Adrenal gland (tissue), 12 donors: ENCODE data around the gene SMARCD3. TPM values are rescaled to one million over a fixed set of nuclear protein-coding genes. Genes with fewer than 3 reads are reported as not detected.
A peak's percentile ranks its signal among the peaks of the same experiment; 100 is the strongest.

Experiments
- DNase-seq, 7 donors: peaks; one replicate each; pipeline ENCODE4 v3.0.0-alpha.2; 2019 to 2020
- H3K27ac ChIP-seq, 5 donors: fragments of 200-600 bp; sonication (generic) in 4 of 5; 1 replicate in 3 of 5; 2 replicates in 2 of 5; pipeline versions ENCODE4 v1.5.1 to v1.8.0; 2016 to 2020; ENCODE audit warnings: mild to moderate bottlenecking in 1 of 5
- H3K27me3 ChIP-seq: fragments of 200-600 bp; 2 replicates; pipeline ENCODE4 v1.8.0; 2021
- H3K36me3 ChIP-seq, 2 donors: fragments of 200-600 bp; replicated peaks in 1 of 2; 1 replicate in 1 of 2; 2 replicates in 1 of 2; pipeline versions ENCODE4 v1.5.1 to v1.8.0; 2018 to 2022
- H3K4me1 ChIP-seq, 2 donors: fragments of 200-600 bp; replicated peaks in 1 of 2; 1 replicate in 1 of 2; 2 replicates in 1 of 2; pipeline versions ENCODE4 v1.5.1 to v1.8.0; 2018 to 2021
- H3K4me3 ChIP-seq, 4 donors: fragments of 200-600 bp; sonication (generic) in 3 of 4; one replicate each; pipeline ENCODE4 v1.5.1; 2016 to 2018
- H3K9me3 ChIP-seq, 3 donors: fragments of 200-600 bp; sonication (generic) in 1 of 3; replicated peaks in 1 of 3; 1 replicate in 2 of 3; 2 replicates in 1 of 3; pipeline versions ENCODE4 v1.5.1 to v1.8.0; 2016 to 2021
- POLR2A ChIP-seq, 2 donors: fragments of 450-650 bp; IDR thresholded peaks; one replicate each; pipeline ENCODE4 v1.6.1; 2017; ENCODE audit warnings: antibody characterized with exemption in 2 of 2, mild to moderate bottlenecking in 2 of 2, moderate library complexity in 1 of 2
- WGBS, 4 donors: extraction: QIAGEN DNeasy Blood & Tissue Kit in 2 of 4; methylation state at CpG; one replicate each; pipeline versions ENCODE4 v1.1.5 to v1.1.7; 2013 to 2017; 5-methylcytosine and 5-hydroxymethylcytosine counted together
- intact Hi-C, 2 donors: fragments of 100-400 bp; cut with DNase I; formaldehyde crosslinking; loops; one replicate each; pipeline versions ENCODE4 v1.14.1 to v1.15.0; 2022 to 2023
- polyA plus RNA-seq, 3 donors: library from polyadenylated mRNA; stranded (reverse); fragments of 200-250 nt in 2 of 3; fragments of 350-450 nt in 1 of 3; fragmentation: Illumina TruSeq in 1 of 3; extraction: RNeasy Lipid Tissue Mini Kit (QIAGEN cat#74804) in 1 of 3; gene quantifications; one replicate each; pipeline ENCODE4 v1.2.3, GENCODE V29; 2013 to 2014
- total RNA-seq, 9 donors: library from RNA; depleted of rRNA in 4 of 9; stranded (reverse); fragments of >200 nt in 4 of 9; fragments of 120-200 nt in 1 of 9; fragmentation: NEBNext Ultra II Directional in 1 of 9; extraction: Animal tissue kit (Norgen Biotek cat#: 25700) in 1 of 9; gene quantifications; one replicate each; pipeline versions ENCODE4 v1.1.0 to v1.2.4, GENCODE V29; 2013 to 2023
- TF ChIP-seq, protein P1 (sequence below), 6 experiments: fragments of 450-650 bp in 4 of 6; fragments of 200-600 bp in 2 of 6; sonication (generic) in 1 of 6; IDR thresholded peaks; 1 replicate in 5 of 6; 2 replicates in 1 of 6; pipeline versions ENCODE4 v1.5.1 to v1.8.0; 2016 to 2021; ENCODE audit warnings: antibody characterized with exemption in 6 of 6, mild to moderate bottlenecking in 2 of 6, moderate library complexity in 1 of 6
- donor health status: healthy with polysubstance abuse.
- donor health status: Bipolar disorder and iron deficiency.
- donor health status: DM: yes; HTN: yes; CAD: no.
- donor health status: DM: no; HTN: no; CAD: no.
- donor health status: DM: no; HTN: no; CAD: no.
- donor health status: DM: yes; HTN: yes; CAD: no.

Gene SMARCD3
- total and polyA plus RNA-seq, 12 donors: 46.4 to 194 (median 109) TPM

- H3K27ac ChIP-seq: peak overlapping the region in 1 of 5 donors; percentile 10
- WGBS, 4 donors: 72 to 83% (median 74%) methylated on average over 17 to 20 of the region's 20 CpGs
- H3K9me3 ChIP-seq: no peaks in the 10 kb centered on the region
- peak in 1 of 7 donors; percentile 31 for DNase-seq
- peaks cover 21 to 40% of the 10 kb centered on the region in 2 donors for H3K4me1 ChIP-seq
- H3K4me3 ChIP-seq: no peak overlapping the region
- H3K36me3 ChIP-seq: peaks cover 0 to 49% of the 10 kb centered on the region in 2 donors
- H3K27me3 ChIP-seq: no peaks in the 10 kb centered on the region
- no peak for TF ChIP-seq POLR2A (IDR thresholded peaks at IDR 0.05)
- TF ChIP-seq, protein P1, sequence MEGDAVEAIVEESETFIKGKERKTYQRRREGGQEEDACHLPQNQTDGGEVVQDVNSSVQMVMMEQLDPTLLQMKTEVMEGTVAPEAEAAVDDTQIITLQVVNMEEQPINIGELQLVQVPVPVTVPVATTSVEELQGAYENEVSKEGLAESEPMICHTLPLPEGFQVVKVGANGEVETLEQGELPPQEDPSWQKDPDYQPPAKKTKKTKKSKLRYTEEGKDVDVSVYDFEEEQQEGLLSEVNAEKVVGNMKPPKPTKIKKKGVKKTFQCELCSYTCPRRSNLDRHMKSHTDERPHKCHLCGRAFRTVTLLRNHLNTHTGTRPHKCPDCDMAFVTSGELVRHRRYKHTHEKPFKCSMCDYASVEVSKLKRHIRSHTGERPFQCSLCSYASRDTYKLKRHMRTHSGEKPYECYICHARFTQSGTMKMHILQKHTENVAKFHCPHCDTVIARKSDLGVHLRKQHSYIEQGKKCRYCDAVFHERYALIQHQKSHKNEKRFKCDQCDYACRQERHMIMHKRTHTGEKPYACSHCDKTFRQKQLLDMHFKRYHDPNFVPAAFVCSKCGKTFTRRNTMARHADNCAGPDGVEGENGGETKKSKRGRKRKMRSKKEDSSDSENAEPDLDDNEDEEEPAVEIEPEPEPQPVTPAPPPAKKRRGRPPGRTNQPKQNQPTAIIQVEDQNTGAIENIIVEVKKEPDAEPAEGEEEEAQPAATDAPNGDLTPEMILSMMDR (IDR thresholded peaks at IDR 0.05): no peak
- intact Hi-C loops: no loop called here
These were observed 6.1 kb downstream of the SMARCD3 start for GRCh38 chr7:151242159-151243044.

DNA sequence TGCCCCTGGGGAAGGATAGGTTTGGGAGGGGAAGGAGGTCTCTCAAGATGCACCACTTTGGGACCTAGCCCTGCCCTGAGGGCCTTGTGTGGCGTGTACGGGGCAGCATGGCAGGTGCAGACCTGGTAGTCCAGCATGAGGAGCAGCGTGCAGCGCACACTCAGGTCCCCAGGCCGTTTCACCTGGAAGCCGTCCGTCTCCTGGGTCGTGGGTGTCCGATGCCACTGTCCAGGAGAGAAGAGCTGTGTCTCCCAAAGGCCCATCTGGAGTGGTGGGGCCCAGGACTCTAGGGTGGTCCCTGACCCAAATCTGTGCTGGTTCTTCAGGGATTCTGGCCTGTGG lies 6.8 kb downstream of the SMARCD3 start:
- intact Hi-C loops: no loop called here
- peaks cover 0 to 56% of the 10 kb centered on the region in 2 donors for H3K36me3 ChIP-seq
- 74 to 97% (median 88%) methylated on average over 3 to 9 of the region's 9 CpGs for WGBS, 4 donors
- H3K4me1 ChIP-seq: peaks cover 15 to 33% of the 10 kb centered on the region in 2 donors
- H3K9me3 ChIP-seq: no peaks in the 10 kb centered on the region
- no peaks in the 10 kb centered on the region for H3K27me3 ChIP-seq
- H3K4me3 ChIP-seq: no peak overlapping the region
- peak in 1 of 7 donors; percentile 36 for DNase-seq
- TF ChIP-seq, protein P1 (IDR thresholded peaks at IDR 0.05): no peak
- no peak for TF ChIP-seq POLR2A (IDR thresholded peaks at IDR 0.05)
- no peak overlapping the region for H3K27ac ChIP-seq

DNA sequence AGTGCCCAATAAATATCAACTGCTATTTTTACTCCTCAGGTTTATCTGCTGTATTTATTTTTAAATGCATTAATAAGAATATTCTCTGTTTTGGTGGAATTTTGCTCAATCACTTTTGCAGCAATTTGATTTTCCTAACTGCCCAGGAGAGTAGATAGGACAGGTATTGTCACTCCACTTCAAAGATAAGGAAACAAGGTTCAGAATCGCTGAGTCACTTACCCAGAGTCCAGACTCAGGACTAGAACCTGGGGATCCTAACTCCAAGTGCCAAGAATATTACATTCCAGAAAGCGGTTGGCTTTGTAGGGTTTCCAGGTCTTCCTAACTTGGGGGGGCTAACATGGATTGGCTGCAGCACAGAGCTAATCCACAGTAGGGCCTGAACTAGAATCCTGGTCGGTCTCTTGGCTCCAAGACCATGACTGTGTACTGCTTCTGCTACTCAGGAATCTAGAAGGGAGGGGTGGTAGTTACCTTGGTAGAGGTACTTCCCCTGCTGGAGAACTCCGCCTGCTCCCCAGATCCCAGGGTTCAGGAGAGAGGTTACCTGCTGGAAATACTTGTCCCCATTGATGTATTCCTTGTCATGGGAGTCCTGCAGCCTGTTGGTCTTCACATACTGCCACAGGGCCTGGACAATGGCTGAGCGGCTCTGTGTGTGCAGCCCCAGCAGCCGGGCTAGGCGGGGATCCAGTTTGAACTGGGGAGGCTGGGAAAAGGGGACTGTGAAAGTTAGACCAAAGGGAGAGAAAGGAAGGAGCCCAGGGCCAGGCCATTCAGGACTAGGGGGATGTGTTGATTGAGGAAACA lies 7.3 kb downstream of the SMARCD3 start:
- Histone ChIP-seq H3K36me3 (peaks cover 0 to 62% of the 10 kb centered on the region in 2 donors), H3K9me3 (no peaks in the 10 kb centered on the region), H3K4me1 (peaks cover 15 to 28% of the 10 kb centered on the region in 2 donors), H3K27ac (peak overlapping the region in 1 of 5 donors; percentile 12), H3K27me3 (no peaks in the 10 kb centered on the region), H3K4me3 (no peak overlapping the region)
- no peak for DNase-seq
- intact Hi-C loops: no loop called here
- TF ChIP-seq POLR2A (IDR thresholded peaks at IDR 0.05): no peak
- TF ChIP-seq, protein P1 (IDR thresholded peaks at IDR 0.05): no peak
- WGBS, 4 donors: 89 to 91% (median 90%) methylated on average over 6 to 7 of the region's 7 CpGs

GRCh38 chr7:151240536-151240935 lies 8.0 kb downstream of the SMARCD3 start:
- DNase-seq: no peak
- TF ChIP-seq, protein P1 (IDR thresholded peaks at IDR 0.05): no peak
- no peak for TF ChIP-seq POLR2A (IDR thresholded peaks at IDR 0.05)
- WGBS, 4 donors: 73 to 83% (median 77%) methylated on average over 3 to 4 of the region's 4 CpGs
- peaks cover 10 to 21% of the 10 kb centered on the region in 2 donors for H3K4me1 ChIP-seq
- H3K4me3 ChIP-seq: no peak overlapping the region
- H3K27ac ChIP-seq: peak overlapping the region in 1 of 5 donors; percentile 12
- H3K27me3 ChIP-seq: no peaks in the 10 kb centered on the region
- intact Hi-C loops: no loop called here
- H3K9me3 ChIP-seq: no peaks in the 10 kb centered on the region
- peaks cover 0 to 68% of the 10 kb centered on the region in 2 donors for H3K36me3 ChIP-seq
